ENCODE data around the gene CNN2. TPM values are rescaled to one million over a fixed set of nuclear protein-coding genes. Genes with fewer than 3 reads are reported as not detected.

Gene CNN2
- total RNA-seq, 1 donor from 2014 or later: 117 TPM

DNA sequence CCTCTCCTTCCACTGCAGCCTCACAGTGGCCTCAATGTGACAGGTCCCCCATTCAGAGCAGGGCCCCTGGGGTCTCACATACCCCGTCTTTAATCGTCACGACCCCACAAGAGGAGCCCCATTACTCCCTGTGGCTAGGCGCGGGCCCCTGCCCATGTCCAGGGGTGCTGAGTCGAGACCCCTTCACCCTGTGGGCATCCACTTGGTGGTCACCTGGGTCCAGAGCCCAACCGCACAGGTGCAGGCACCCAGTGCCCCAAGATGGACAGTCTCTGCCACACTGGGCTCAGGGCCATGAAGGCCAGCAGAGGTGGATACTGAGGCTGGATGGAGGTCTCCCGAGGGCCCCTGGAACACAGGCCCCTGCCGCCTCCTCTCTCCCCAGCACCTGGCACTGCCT, 8.5 kb upstream of the CNN2 start:
- peaks cover 7% of the 10 kb centered on the region for H3K9me3 Mint-ChIP-seq (ENCODE audit: unreplicated experiment)
- no peaks in the 10 kb centered on the region for H3K36me3 Mint-ChIP-seq (ENCODE audit: unreplicated experiment)
- no peak for DNase-seq
- peaks cover 13% of the 10 kb centered on the region for H3K27me3 Mint-ChIP-seq (ENCODE audit: unreplicated experiment)
- peaks cover 7% of the 10 kb centered on the region for H3K4me1 Mint-ChIP-seq (ENCODE audit: low read depth, unreplicated experiment)
- TF ChIP-seq, protein P1, sequence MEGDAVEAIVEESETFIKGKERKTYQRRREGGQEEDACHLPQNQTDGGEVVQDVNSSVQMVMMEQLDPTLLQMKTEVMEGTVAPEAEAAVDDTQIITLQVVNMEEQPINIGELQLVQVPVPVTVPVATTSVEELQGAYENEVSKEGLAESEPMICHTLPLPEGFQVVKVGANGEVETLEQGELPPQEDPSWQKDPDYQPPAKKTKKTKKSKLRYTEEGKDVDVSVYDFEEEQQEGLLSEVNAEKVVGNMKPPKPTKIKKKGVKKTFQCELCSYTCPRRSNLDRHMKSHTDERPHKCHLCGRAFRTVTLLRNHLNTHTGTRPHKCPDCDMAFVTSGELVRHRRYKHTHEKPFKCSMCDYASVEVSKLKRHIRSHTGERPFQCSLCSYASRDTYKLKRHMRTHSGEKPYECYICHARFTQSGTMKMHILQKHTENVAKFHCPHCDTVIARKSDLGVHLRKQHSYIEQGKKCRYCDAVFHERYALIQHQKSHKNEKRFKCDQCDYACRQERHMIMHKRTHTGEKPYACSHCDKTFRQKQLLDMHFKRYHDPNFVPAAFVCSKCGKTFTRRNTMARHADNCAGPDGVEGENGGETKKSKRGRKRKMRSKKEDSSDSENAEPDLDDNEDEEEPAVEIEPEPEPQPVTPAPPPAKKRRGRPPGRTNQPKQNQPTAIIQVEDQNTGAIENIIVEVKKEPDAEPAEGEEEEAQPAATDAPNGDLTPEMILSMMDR (IDR thresholded peaks at IDR 0.05; ENCODE audit: partially characterized antibody, unreplicated experiment): no peak
- H3K27ac Mint-ChIP-seq (ENCODE audit: unreplicated experiment): peak overlapping the region; percentile 59
- no peak overlapping the region for H3K4me3 Mint-ChIP-seq (ENCODE audit: unreplicated experiment)

DNA sequence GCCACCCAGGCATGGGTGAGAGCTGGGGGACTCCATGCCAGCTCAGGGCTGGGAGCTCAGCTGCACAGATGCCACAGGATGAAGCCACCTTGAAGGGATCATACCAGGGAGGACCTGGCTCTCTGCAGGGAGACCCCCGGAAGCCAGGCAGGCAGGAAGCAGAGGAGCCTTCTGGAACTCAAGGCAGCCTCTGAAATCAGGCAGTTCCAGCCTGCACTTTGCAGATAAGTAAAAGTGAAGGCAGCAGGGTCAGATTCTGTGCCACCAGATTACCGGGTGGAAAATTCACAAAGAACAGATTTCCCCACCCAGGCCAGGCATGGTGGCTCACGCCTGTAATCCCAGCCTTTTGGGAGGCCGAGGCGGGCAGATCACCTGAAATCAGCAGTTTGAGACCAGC, 8.0 kb upstream of the CNN2 start:
- Mint-ChIP-seq H3K4me1 (ENCODE audit: low read depth, unreplicated experiment) (peaks cover 7% of the 10 kb centered on the region), H3K27ac (ENCODE audit: unreplicated experiment) (no peak overlapping the region), H3K4me3 (ENCODE audit: unreplicated experiment) (no peak overlapping the region), H3K9me3 (ENCODE audit: unreplicated experiment) (peaks cover 7% of the 10 kb centered on the region), H3K36me3 (ENCODE audit: unreplicated experiment) (no peaks in the 10 kb centered on the region), H3K27me3 (ENCODE audit: unreplicated experiment) (peaks cover 13% of the 10 kb centered on the region)
- TF ChIP-seq, protein P1 (IDR thresholded peaks at IDR 0.05; ENCODE audit: partially characterized antibody, unreplicated experiment): no peak
- no peak for DNase-seq

DNA sequence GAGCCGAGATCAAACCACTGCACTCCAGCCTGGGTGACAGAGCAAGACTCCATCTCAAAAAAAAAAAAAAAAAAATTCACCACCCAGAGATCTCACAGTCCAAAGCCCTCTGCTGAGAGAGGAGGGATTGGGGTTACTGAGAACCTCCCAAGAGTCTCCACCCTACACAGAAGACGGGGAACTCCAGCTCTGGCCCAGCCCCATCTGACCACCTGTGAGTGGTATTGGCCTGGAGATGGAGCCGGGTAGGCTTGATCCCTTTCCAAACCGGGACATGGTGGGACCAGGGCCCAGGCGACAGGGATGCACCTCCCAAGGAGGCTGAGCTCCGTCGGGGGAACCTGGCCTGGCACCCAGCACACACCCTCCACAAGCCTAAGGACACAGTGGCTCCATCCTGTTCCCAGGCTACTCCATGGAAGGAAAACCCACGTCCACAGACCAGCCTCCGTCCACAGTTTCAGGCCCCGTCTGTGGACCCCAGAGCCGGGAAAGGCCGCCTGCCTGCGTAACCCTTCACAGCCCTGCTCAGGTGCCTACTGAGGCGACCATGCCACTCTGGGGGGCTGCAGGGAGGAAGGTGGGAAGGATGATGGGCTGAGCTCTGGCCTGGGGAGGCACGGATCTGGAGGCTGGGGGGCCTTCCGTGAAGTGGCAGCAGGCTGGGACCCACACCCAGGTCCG, 7.3 kb upstream of the CNN2 start:
- peak overlapping the region; percentile 93 for H3K4me3 Mint-ChIP-seq (ENCODE audit: unreplicated experiment)
- no peaks in the 10 kb centered on the region for H3K36me3 Mint-ChIP-seq (ENCODE audit: unreplicated experiment)
- H3K27me3 Mint-ChIP-seq (ENCODE audit: unreplicated experiment): peaks cover 13% of the 10 kb centered on the region
- TF ChIP-seq, protein P1 (IDR thresholded peaks at IDR 0.05; ENCODE audit: partially characterized antibody, unreplicated experiment): no peak
- DNase-seq: no peak
- H3K9me3 Mint-ChIP-seq (ENCODE audit: unreplicated experiment): peaks cover 7% of the 10 kb centered on the region
- peaks cover 7% of the 10 kb centered on the region for H3K4me1 Mint-ChIP-seq (ENCODE audit: low read depth, unreplicated experiment)
- H3K27ac Mint-ChIP-seq (ENCODE audit: unreplicated experiment): no peak overlapping the region

DNA sequence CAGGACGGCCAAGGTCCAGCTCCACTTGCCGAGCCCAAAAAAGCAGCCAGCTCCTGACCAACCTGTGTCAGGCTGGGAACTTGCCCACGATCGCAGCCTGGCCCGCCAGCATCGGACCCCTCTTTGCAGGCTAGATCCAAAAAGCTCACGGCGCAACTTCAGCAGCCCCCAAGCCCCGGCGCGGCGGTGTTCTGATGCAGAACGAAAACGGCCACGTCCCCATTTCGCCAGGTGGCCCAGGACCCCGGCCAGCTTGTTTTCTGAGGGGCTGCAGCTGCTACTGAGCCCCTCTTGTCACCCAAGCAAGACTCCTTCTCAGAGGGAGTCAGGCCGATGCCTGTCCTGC, 6.8 kb upstream of the CNN2 start:
- Mint-ChIP-seq H3K9me3 (ENCODE audit: unreplicated experiment) (peaks cover 7% of the 10 kb centered on the region), H3K36me3 (ENCODE audit: unreplicated experiment) (no peaks in the 10 kb centered on the region), H3K27ac (ENCODE audit: unreplicated experiment) (no peak overlapping the region), H3K4me3 (ENCODE audit: unreplicated experiment) (peak overlapping the region; percentile 93), H3K4me1 (ENCODE audit: low read depth, unreplicated experiment) (peaks cover 7% of the 10 kb centered on the region), H3K27me3 (ENCODE audit: unreplicated experiment) (peaks cover 13% of the 10 kb centered on the region)
- TF ChIP-seq, protein P1 (IDR thresholded peaks at IDR 0.05; ENCODE audit: partially characterized antibody, unreplicated experiment): no peak
- DNase-seq: no peak

DNA sequence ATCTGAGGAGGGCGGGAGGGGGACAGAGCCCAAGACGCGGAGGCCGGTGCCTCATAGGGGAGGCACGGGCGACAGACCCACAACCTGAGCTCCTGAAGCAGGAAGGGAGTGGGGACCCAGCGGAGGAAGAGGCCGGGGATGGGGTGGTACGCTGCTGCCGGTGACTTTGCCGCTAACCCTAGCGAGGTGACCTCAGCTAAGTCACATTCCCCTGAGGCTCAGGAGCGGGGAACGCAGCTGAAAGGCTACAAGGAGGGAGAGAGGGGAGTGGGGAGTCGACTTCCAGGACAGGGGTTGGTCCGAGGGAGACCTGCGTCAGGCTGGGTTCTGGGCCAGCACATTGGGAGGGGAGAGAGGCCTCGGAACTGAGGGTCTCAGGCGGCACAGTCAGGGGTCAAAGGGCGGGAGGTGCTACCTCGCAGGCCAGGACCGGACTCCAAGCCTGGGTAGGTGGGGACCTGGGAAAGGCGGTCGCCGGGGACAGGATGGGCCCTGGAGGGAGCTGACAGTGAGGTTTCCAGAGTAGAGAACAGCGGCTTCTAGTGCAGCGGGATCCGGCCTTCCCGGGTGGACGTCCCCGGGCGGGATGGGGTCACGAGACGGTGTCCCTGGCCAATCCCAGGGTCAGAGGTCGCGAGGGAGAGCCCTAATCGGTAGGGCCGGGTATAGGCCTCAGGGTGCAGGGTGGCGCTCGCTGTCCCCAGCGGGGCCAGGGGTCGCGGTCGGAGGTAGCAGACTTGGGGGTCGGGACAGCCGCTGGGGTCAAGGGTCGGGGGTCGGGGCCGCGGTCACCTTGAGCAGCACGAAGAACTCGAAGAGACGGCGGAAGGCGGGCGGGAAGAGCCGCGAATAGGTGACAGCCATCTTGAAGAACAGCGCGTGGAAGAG, 6.2 kb upstream of the CNN2 start:
- H3K27me3 Mint-ChIP-seq (ENCODE audit: unreplicated experiment): peaks cover 13% of the 10 kb centered on the region
- H3K4me1 Mint-ChIP-seq (ENCODE audit: low read depth, unreplicated experiment): peaks cover 7% of the 10 kb centered on the region

More for the DNA sequence above, 6.2 kb upstream of the CNN2 start:
- H3K36me3 Mint-ChIP-seq (ENCODE audit: unreplicated experiment): no peaks in the 10 kb centered on the region
- no peak for DNase-seq
- H3K9me3 Mint-ChIP-seq (ENCODE audit: unreplicated experiment): peaks cover 7% of the 10 kb centered on the region
- peak overlapping the region; percentile 93 for H3K4me3 Mint-ChIP-seq (ENCODE audit: unreplicated experiment)
- TF ChIP-seq, protein P1 (IDR thresholded peaks at IDR 0.05; ENCODE audit: partially characterized antibody, unreplicated experiment): no peak
- H3K27ac Mint-ChIP-seq (ENCODE audit: unreplicated experiment): peak overlapping the region; percentile 78
